Rectal smooth muscle tissue (tissue), 1 donor: ENCODE results near the gene GCSAM.
A peak's percentile ranks its signal among the peaks of the same experiment; 100 is the strongest.
"Not testable (repeated sequence)": the region's sequence is repeated elsewhere in the genome, so short reads cannot be mapped to it uniquely, and the experiment has no call there.

Experiments
- H3K27ac ChIP-seq: one replicate; pipeline ENCODE4 v1.7.0; 2013; ENCODE audit warnings: low read depth, low read length, inconsistent platforms
- H3K27me3 ChIP-seq: one replicate; pipeline ENCODE4 v1.7.0; 2013; ENCODE audit warnings: low read length; ENCODE audit not compliant: control insufficient read depth, insufficient read depth
- H3K36me3 ChIP-seq: one replicate; pipeline ENCODE4 v1.7.0; 2013; ENCODE audit warnings: low read length; ENCODE audit not compliant: control insufficient read depth, insufficient read depth
- H3K4me1 ChIP-seq: one replicate; pipeline ENCODE4 v1.7.0; 2013; ENCODE audit warnings: low read length; ENCODE audit not compliant: control insufficient read depth, insufficient read depth
- H3K4me3 ChIP-seq: one replicate; pipeline ENCODE4 v1.7.0; 2013; ENCODE audit warnings: low read length
- H3K9ac ChIP-seq: one replicate; pipeline ENCODE4 v1.7.0; 2013; ENCODE audit warnings: low read length

GCSAM gene

GRCh38 chr3:112088944-112089343 lies 44.1 kb downstream of the GCSAM start:
- H3K4me3 ChIP-seq: no peak overlapping the region
- H3K4me1 ChIP-seq: peaks cover 2% of the 10 kb centered on the region
- H3K9ac ChIP-seq: no peak overlapping the region
- H3K36me3 ChIP-seq: no peaks in the 10 kb centered on the region
- H3K27me3 ChIP-seq: no peaks in the 10 kb centered on the region
- no peak overlapping the region for H3K27ac ChIP-seq

- Histone ChIP-seq H3K4me1 (peaks cover 2% of the 10 kb centered on the region), H3K9ac (no peak overlapping the region)
Measured at GRCh38 chr3:112087746-112088145, 45.3 kb downstream of the GCSAM start.

GRCh38 chr3:112086875-112087524 lies 46.0 kb downstream of the GCSAM start:
- H3K27me3 ChIP-seq: no peaks in the 10 kb centered on the region
- peaks cover 2% of the 10 kb centered on the region for H3K4me1 ChIP-seq
- H3K27ac ChIP-seq: no peak overlapping the region
- no peaks in the 10 kb centered on the region for H3K36me3 ChIP-seq
- H3K4me3 ChIP-seq: peak overlapping the region; percentile 80
- no peak overlapping the region for H3K9ac ChIP-seq

More at GRCh38 chr3:112087746-112088145, 45.3 kb downstream of the GCSAM start:
- Histone ChIP-seq H3K27me3 (no peaks in the 10 kb centered on the region), H3K36me3 (no peaks in the 10 kb centered on the region), H3K4me3 (no peak overlapping the region), H3K27ac (no peak overlapping the region)

GRCh38 chr3:112086076-112086854 lies 46.8 kb downstream of the GCSAM start, which contains the start of gene C3orf52:
TSS of gene C3orf52 (plus strand) at chr3:112086389. CDS start at chr3:112086408, 19 bp downstream.
- H3K27ac ChIP-seq: no peak within 1 kb of the TSS
- H3K4me1 ChIP-seq: peaks cover 2% of the 10 kb centered on the region
- no peaks in the 10 kb centered on the region for H3K27me3 ChIP-seq
- H3K4me3 ChIP-seq: peak within 1 kb of the TSS; percentile 80
- H3K36me3 ChIP-seq: no peaks in the 10 kb centered on the region
- no peak within 1 kb of the TSS for H3K9ac ChIP-seq

- H3K36me3 ChIP-seq: no peaks in the 10 kb centered on the region
- H3K27me3 ChIP-seq: no peaks in the 10 kb centered on the region
- peak overlapping the region; percentile 80 for H3K4me3 ChIP-seq
- no peak overlapping the region for H3K9ac ChIP-seq
- no peak overlapping the region for H3K27ac ChIP-seq
- H3K4me1 ChIP-seq: peaks cover 2% of the 10 kb centered on the region
Measured at GRCh38 chr3:112085735-112086075, 47.3 kb downstream of the GCSAM start.

- Histone ChIP-seq H3K4me1 (peaks cover 2% of the 10 kb centered on the region), H3K4me3 (peak overlapping the region; percentile 80), H3K9ac (no peak overlapping the region), H3K27me3 (no peaks in the 10 kb centered on the region), H3K27ac (no peak overlapping the region), H3K36me3 (no peaks in the 10 kb centered on the region)
Measured at GRCh38 chr3:112084980-112085705, 47.9 kb downstream of the GCSAM start.

GRCh38 chr3:112083239-112083638 lies 49.8 kb downstream of the GCSAM start:
- Histone ChIP-seq H3K4me3 (no peak overlapping the region), H3K9ac (no peak overlapping the region), H3K27ac (no peak overlapping the region), H3K4me1 (peaks cover 2% of the 10 kb centered on the region), H3K27me3 (no peaks in the 10 kb centered on the region), H3K36me3 (no peaks in the 10 kb centered on the region)

- no peak overlapping the region for H3K9ac ChIP-seq
Measured at GRCh38 chr3:112078125-112079083, 54.6 kb downstream of the GCSAM start.

GRCh38 chr3:112074616-112075497 lies 58.2 kb downstream of the GCSAM start:
- H3K4me3 ChIP-seq: peak overlapping the region; percentile 36
- no peak overlapping the region for H3K9ac ChIP-seq
- no peaks in the 10 kb centered on the region for H3K36me3 ChIP-seq
- no peaks in the 10 kb centered on the region for H3K4me1 ChIP-seq
- no peak overlapping the region for H3K27ac ChIP-seq
- H3K27me3 ChIP-seq: no peaks in the 10 kb centered on the region

More at GRCh38 chr3:112078125-112079083, 54.6 kb downstream of the GCSAM start:
- Histone ChIP-seq H3K27ac (no peak overlapping the region), H3K4me3 (no peak overlapping the region), H3K27me3 (no peaks in the 10 kb centered on the region), H3K36me3 (no peaks in the 10 kb centered on the region), H3K4me1 (no peaks in the 10 kb centered on the region)

GRCh38 chr3:112074006-112074405 lies 59.0 kb downstream of the GCSAM start:
- H3K4me3 ChIP-seq: no peak overlapping the region
- no peak overlapping the region for H3K9ac ChIP-seq
- H3K36me3 ChIP-seq: no peaks in the 10 kb centered on the region
- no peak overlapping the region for H3K27ac ChIP-seq
- no peaks in the 10 kb centered on the region for H3K4me1 ChIP-seq
- H3K27me3 ChIP-seq: no peaks in the 10 kb centered on the region

- H3K4me1 ChIP-seq, H3K27ac ChIP-seq, H3K27me3 ChIP-seq, H3K4me3 ChIP-seq, H3K36me3 ChIP-seq, H3K9ac ChIP-seq: not testable (repeated sequence)
Measured at GRCh38 chr3:112072387-112073060, 60.5 kb downstream of the GCSAM start.
